HG03378 (cell line): Measurements from ENCODE around the gene KIFAP3.
"Not testable (repeated sequence)": the region's sequence is repeated elsewhere in the genome, so short reads cannot be mapped to it uniquely, and the experiment has no call there.

Experiments used
- ATAC-seq: cut with Tn5 transposase; IDR thresholded peaks from one replicate; pipeline ENCODE4 v1.9.1; 2021; ENCODE audit warnings: mild to moderate bottlenecking, moderate library complexity; ENCODE audit not compliant: unreplicated experiment

KIFAP3 gene

DNA sequence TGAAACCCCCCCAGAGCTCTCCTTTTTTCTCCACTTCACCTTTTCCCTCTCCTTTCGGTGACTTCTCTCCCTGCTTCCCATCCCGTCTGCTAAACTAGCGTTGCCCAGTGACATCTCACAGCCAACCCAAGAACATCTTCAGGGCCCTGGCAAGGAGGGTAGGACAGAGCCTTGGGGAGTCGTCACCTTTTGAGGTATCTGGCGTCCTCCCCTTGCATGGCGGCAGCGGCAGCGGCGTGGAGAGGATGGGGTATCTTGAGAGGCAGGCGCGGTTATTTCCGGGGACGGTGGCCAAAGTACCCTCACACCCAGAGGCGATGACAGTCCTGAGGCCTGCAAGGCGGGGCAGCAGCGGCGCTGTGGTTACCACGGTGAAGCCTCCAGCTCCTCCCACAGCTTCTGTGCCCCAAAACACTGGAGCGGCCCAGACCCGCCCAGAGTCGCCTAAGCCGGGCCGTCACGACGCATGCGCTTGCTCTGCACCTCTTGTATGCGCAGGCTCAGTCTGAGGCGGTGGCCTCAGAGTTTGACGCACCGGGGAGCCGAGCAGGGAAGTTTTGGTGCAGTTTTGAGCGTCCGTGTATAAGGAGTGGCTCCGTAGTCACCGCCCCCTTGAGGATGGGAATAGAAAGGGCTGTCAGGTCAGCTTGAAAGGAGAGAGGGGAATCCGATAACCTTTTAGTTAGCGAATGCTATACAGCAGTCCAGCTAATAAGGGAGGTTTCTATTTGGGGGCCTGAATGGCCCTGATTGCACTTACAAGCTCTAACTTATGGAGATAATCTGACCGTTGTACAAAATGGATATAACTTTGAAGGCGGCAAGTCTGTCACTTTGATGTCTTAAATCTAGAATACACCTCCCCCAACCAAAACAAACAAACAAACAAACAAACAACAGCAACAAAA is at the start of gene KIFAP3:
KIFAP3 (minus strand) TSS at position 446 of the 908 bp plus-strand sequence; CDS start at position 218, 228 bp downstream.
- peak; percentile 96 for ATAC-seq

GRCh38 chr1:170122366-170122765 is 47.9 kb upstream of the KIFAP3 start:
- ATAC-seq = no peak

- ATAC-seq = no peak
Observed at GRCh38 chr1:170114906-170115305, 40.4 kb upstream of the KIFAP3 start.

GRCh38 chr1:170113140-170113539 is 38.6 kb upstream of the KIFAP3 start:
- not testable (repeated sequence) for ATAC-seq

DNA sequence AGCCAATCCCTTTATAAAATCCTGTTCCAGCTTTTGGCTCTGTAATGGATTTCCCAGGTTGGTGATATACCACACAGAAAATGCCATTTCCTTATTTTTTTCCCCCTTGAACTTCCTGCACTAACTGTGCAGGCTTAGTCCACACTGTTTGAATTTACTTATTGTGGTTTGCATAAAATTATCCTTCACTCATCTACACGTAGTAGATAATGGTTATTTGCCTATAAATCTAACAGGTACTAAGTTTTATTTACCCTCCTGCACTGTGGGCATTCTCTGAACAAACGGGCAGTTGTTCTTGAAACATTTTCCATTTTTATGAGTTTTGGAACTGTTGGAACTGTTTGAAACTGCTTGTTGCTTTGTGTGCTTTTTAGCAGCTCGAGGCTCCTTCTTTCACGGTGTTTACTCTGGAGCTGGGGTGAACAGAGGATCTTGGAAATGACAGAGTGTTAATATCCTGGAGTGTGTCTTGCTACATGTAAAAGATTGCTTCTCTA is 23.0 kb upstream of the KIFAP3 start:
- no peak for ATAC-seq

DNA sequence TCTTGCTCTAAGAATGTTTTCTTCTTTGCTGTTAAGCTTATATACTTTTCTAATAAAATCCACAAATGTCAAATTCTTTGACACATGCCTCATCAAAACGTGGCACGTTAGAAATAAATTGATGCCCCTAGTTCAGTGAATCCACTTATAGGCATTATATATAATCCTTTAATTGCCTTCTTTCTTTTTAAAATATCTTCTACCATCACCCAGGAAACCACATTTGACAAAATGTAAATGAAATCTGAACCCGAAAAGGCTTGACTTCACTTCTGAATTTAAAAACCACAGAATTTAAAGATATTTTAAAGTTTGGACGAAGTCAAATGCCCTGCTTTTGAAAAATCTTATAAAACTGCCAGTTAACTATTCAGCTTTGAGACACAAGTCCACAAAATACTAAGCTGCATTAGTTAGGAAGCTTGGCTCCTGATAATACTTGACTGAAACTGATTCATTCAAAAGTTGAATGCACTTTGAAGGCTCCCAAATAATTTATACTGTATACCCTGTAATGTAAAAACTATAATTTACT is 22.4 kb upstream of the KIFAP3 start:
- no peak for ATAC-seq

DNA sequence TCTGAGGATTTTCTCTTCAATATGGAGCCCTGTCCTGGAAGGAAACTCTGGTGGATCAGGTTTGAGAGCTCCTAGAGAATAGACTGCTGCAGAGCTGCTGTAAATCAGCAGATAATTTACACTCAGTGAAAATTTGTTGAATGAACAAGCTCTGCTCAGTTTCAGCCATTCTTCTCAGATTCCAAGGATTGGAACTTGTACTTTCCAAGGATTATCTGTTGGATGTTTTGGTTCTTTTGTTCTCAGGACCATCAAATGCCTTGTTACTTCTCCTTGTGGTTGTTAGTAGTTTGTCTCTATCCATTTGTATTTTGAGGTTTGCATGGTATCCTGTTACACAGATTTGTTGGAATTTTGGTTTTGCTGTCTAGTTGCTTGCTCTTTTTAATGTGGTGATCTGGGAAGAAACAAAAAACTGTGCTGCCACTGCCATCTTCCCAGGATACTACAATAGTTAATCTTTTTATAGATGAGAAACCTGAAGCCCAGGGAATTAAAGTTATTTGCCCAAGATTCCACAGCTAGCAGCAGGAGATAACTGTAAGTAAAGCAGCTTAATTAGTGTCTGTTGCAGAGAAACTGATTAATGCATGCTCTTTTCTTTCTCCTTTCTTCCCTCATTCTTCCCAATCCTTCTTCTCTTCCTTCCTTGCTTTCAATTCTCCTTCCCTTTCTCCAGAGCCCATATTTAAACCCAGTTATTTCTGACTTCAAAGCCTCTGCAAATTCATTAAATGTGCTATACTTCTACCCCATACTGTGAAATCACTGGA is 21.7 kb upstream of the KIFAP3 start:
- ATAC-seq = no peak

DNA sequence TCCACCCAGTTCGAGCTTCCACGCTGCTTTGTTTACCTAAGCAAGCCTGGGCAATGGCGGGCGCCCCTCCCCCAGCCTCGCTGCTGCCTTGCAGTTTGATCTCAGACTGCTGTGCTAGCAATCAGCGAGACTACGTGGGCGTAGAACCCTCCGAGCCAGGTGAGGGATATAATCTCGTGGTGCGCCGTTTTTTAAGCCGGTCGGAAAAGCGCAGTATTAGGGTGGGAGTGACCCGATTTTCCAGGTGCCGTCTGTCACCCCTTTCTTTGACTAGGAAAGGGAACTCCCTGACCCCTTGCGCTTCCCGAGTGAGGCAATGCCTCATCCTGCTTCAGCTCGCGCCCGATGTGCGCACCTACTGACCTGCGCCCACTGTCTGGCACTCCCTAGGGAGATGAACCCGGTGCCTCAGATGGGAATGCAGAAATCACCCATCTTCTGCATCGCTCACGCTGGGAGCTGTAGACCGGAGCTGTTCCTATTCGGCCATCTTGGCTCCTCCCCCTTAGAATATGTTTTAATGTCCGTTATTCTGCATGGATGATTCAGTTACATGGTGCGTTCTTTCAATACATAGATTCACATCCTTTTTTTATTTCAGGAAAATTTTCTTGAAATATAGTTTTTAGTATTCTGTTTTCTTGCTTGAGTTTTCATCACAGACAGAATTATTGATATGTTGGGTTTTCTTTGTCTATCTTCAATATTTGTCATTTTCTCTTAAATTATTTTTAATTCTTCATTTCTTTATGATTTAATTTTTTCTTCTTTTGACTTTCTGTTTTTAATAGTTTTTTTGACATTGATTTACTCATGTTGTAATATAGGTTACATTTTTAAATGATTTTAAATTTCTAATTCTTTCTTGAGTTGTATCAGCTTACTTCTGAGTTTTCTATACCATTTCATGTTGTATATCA is 20.5 kb upstream of the KIFAP3 start:
- not testable (repeated sequence) for ATAC-seq

- no peak for ATAC-seq
Observed at GRCh38 chr1:170086399-170087032, 12.0 kb upstream of the KIFAP3 start.

- ATAC-seq = no peak
Observed at GRCh38 chr1:170085091-170085490, 10.6 kb upstream of the KIFAP3 start.

DNA sequence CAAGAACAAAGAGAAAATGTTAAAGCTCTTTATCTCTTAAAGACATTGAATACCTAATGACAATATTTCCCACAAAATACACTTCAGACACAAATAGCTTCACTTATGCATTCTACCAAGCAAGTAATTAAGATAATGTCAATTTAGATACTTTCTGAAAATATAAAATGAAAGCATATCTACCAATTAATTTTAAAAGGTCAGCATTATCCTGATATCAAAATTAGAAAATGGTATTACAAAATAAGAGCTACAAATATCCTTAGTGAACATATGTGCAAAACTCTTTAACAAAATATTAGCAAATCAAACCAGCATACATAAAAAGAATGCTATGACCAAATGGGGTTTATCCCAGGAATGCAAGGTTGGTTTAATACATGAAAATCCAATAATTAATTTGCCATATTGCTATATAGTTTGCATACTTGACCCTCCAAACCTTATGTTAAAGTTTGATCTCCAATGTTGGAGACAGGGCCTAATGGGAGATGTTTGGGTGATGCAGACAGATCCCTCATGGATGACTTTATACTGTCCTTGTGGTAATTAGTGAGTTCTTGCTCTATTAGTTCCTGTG is 4.2 kb upstream of the KIFAP3 start:
- ATAC-seq = no peak

GRCh38 chr1:170077926-170078325 is 3.4 kb upstream of the KIFAP3 start:
- ATAC-seq = no peak

- ATAC-seq = not testable (repeated sequence)
Observed at GRCh38 chr1:170076952-170077351, 2.5 kb upstream of the KIFAP3 start.

DNA sequence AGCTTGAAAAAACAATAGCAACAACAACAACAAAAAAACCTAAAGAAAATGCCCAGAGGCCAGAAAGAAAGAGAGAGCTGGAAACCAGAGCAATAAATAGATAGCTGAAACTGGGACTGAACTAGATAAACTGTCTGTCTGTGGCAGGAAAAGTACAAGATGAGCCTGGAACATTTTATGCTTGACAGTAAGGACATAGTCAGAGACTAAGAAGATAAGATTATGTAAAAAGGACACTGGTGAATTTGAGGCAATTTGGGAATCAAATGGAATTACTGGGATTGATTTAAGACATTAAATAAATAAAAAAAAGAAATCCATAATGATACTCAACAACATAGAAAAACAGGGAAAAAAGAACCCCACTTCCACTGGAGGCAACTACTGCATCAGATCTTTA is 1.7 kb upstream of the KIFAP3 start:
- no peak for ATAC-seq

DNA sequence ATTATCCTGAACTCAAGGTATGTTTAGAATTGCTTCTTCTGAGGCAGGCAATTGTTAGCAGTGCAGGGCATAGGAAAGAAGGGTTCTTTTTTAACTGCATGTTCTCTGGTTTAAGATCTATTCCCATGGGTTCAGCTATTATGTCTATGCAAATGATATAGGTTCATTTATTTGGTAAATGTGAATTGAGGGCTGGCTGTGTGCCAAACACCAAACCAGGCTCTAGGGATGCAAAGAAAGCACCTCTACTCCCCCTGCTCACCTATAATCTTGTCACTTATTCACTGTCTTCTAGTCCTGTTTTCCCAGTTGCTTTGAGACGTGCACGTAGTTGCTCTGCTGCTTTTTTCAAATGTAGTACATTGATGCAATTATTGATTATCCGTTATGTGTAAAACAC is 691 bp upstream of the KIFAP3 start:
- no peak for ATAC-seq

- ATAC-seq = no peak
Observed at GRCh38 chr1:170073893-170074249, 624 bp downstream of the KIFAP3 start.

DNA sequence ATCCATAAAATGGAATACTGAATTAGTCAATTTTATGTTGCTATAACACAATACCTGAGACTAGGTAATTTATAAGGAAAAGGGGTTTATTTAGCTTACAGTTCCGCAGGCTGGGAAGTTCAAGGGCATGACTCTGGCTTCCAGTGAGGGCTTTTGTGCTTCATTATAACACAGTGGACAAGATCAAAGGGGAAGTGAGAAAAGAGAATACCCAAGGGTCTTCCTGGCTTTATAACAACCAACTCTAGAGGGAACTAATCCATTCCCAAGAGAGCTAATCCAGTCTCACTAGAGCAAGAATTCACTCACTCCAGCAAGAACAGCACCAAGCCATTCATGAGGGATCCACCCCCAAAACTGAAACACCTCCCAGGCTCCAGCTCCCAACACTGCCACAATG is 3.1 kb downstream of the KIFAP3 start:
- ATAC-seq = no peak

GRCh38 chr1:170068923-170069322 is 5.6 kb downstream of the KIFAP3 start:
- ATAC-seq = no peak

DNA sequence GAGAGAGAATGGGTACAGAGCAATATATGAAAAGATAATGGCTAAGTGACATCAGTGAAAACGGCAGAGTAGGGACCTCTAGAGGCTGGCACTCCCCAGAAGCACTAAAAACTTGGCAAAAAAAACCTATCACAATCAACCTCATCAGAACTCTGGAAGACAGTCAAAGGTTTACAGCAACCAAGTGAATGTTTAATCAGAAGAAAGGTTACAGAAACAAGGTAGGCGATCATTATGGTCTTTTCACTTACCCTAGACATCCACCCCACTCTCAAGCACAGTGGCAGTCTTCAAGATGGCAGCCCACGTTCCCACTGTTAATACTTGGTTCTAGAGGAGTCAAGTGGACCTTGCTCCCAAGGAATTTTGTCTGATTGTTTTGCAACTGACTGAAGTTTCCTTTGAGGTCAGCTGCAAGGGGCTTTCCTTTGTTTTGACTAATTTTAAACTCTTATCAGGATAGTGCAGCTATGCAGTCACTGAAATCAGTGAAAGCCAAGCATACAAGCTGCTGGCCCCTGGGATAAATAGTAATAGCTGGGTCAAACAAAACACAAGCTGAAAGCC is 7.2 kb downstream of the KIFAP3 start:
- no peak for ATAC-seq
